GM12872 (cell line): ENCODE measurements around the gene NPR2.

ENCODE experiments used
- CTCF ChIP-seq: IDR thresholded peaks from 3 replicates; pipeline ENCODE4 v1.5.1; 2011; ENCODE audit warnings: low read depth, mild to moderate bottlenecking, low read length, moderate library complexity; ENCODE audit not compliant: insufficient read depth

The NPR2 gene

GRCh38 chr9:35792024-35792813, 828 bp downstream of the NPR2 start:
- no peak for TF ChIP-seq CTCF

DNA sequence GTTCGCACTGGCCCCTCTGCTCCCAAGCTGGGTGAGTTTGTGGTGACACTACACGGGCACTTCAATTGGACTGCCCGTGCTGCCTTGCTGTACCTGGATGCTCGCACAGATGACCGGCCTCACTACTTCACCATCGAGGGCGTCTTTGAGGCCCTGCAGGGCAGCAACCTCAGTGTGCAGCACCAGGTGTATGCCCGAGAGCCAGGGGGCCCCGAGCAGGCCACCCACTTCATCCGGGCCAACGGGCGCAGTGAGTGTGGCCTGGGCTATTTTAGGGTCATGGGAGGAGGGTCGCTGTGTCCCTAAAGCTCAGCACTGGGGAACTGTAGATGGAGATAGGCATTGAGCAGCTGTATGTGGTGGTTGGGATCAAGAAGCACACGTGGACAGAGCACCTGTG, 1.4 kb downstream of the NPR2 start:
- TF ChIP-seq CTCF = no peak

GRCh38 chr9:35793461-35793860, 2.1 kb downstream of the NPR2 start:
- no peak for TF ChIP-seq CTCF

GRCh38 chr9:35795695-35796094, 4.3 kb downstream of the NPR2 start:
- TF ChIP-seq CTCF = no peak

GRCh38 chr9:35797311-35798109, 6.1 kb downstream of the NPR2 start:
- no peak for TF ChIP-seq CTCF

- no peak for TF ChIP-seq CTCF
Measured at GRCh38 chr9:35798658-35799374, 7.4 kb downstream of the NPR2 start.

DNA sequence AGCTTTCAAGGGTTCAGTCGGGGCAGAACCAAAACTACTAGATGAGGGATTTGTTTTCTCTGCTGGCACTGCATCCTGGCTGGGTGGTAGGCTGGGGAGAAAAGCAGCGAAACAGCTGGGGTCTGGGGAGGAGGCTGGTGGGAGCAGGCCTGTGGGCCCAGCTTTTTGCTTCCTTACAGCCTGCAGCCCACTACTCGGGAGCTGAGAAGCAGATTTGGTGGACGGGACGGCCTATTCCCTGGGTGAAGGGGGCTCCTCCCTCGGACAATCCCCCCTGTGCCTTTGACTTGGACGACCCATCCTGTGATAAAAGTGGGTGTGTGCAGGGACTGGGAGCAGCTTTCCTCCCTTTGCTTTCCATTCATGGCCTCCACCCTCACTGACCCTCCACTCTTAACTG, 9.1 kb downstream of the NPR2 start:
- no peak for TF ChIP-seq CTCF
